Activated CD8-positive, alpha-beta memory T cell treated with anti-CD3 and anti-CD28 coated beads, Interleukin-2, amount 50 U/mL, for 1 hour (primary cell): ENCODE results near the gene TESK2.
A peak's percentile ranks its signal among the peaks of the same experiment; 100 is the strongest.
"Not testable (repeated sequence)": the region's sequence is repeated elsewhere in the genome, so short reads cannot be mapped to it uniquely, and the experiment has no call there.

ENCODE experiments used
- DNase-seq: peaks from one replicate; pipeline ENCODE4 v3.0.0-alpha.2; 2020; ENCODE audit errors: extremely low read depth

Gene TESK2, protein sequence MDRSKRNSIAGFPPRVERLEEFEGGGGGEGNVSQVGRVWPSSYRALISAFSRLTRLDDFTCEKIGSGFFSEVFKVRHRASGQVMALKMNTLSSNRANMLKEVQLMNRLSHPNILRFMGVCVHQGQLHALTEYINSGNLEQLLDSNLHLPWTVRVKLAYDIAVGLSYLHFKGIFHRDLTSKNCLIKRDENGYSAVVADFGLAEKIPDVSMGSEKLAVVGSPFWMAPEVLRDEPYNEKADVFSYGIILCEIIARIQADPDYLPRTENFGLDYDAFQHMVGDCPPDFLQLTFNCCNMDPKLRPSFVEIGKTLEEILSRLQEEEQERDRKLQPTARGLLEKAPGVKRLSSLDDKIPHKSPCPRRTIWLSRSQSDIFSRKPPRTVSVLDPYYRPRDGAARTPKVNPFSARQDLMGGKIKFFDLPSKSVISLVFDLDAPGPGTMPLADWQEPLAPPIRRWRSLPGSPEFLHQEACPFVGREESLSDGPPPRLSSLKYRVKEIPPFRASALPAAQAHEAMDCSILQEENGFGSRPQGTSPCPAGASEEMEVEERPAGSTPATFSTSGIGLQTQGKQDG

DNA sequence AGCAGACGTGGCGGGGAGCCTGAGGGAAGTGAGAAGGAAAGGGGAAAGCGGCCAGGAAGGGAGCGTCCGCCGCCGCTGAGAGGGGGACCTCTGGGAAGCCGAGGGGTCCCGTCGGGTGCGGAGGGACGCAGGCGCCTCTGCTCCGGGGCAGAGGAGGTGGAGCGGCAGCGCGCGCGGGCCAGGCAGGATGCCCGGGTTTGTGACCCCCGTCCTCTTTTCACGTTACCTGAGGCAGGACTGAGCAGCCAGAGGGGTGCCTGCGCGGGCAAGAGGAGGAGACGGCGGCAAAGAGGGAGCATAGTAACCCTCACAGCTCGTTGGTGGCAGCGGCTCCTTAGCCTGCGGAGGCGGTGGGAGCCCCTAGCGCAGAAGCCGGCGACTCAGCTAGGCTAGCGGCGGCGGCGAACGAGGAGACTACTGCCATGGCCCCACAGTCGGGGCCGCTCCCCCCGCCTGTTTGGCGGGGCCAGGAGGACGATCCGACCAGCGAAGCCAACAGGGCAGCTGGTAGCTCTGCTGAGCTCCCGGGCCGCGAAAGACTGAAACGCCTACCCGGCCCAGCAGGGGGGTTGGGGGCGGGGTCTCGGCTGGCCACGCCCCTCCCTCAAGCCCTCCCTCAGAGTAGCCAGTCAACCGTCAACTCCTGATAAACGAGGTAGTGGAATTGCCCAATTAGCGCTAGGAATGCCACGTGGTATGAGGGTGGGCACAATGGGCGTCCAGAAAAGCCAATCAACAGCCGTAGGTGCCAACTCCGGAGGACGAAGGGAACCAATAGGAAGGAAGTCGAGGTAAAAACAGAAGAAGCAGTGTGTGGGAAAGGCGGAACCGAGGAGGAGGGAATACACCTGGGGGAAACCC is at the start of gene TESK2:
TSS of gene TESK2 (minus strand) at position 538 of the 861 bp plus-strand sequence. CDS start 33,378 bp downstream, outside the sequence.
- DNase-seq, result peak; percentile 94

DNA sequence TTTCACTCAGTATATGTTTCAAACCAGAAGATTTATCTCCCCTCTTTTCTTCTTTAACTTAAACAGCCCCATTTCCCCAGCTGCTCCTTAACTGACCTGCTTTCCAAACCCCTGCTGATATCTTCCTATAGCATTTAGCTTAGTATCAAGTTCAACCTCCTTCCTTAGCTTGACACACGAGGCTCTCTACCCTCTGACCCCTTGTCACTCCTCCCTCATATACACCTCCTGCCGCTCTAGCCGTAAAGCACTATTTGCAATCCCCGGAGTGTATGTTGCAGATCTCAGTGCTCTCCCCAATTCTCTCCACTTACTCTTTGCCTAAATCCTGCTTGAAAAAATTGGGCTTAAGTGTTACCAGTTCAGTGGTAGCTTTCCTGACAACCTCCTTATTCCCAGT is 45.9 kb upstream of the TESK2 start:
- DNase-seq, result no peak

DNA sequence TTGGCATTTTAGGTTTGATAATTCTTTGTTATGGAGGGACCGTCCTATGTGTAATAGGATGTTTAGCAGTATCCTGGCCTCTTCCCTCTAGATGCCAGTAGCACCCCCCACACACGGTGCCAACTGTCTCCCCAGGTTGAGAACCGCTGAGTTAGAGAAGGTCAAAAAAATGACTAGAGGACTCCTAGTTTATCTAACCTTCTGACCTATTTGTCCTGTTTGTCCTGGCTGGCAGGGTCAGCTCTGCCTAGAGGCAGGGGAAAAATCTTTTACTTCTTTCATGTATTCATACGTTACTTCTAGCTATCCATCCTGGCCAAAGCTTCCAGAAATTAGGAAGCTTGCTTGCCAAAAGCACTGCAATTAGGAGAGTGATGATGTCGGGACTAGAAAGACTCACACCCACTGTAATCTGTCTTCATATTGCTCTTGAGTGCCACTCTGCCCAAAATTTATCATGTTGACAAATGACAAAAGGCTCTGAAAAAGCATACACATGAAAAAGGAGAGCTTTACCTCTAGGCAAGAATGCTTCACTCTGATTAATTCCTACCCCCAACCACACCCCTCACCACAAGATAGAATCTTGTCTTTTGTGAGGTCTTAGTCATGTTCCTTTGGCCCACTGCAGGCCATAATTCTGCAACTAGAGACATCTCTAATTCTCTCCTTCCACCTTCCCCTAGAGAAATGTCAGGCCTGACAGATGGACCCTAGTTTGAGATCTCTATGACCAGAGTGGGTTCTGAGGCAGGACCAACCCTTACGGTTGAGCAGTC is 45.2 kb upstream of the TESK2 start:
- no peak for DNase-seq

DNA sequence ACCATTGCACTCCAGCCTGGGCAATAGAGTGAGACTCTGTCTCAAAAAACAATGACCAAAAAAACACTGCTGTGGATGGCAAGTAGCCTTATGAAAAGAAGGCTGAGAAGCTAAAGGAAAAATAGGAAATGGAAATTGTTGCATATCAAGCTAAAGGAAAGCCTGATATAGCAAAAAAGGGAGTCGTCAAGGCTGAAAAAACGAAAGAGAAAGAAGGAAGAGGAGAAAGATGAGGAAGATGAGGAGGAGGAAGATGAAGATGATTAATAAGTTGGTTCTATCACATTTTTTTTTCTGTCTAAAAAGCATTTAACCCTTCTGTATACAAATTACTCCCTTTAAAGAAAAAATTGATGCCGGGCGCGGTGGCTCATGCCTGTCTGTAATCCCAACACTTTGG is 40.9 kb upstream of the TESK2 start:
- DNase-seq, result no peak

DNA sequence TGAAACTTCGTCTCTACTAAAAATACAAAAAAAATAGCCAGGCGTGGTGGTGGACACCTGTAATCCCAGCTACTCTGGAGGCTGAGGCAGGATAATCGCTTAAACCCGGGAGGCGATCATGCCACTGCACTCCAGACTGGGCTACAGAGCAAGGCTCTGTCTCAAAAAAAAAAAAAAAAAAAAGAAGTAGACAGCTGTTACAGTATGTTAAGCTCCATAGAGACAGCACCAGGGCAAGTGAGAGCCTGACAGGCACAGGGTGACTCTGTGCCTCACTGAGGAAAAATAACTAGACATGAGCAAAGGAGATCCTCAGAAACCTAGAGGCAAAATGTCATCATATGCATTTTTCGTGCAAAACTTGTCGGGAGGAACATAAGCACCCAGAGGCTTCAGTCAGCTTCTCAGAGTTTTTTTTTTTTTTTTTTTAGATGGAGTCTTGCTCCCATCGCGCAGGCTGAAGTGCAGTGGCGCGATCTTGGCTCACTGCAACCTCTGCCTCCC is 39.7 kb upstream of the TESK2 start:
- DNase-seq, result no peak

DNA sequence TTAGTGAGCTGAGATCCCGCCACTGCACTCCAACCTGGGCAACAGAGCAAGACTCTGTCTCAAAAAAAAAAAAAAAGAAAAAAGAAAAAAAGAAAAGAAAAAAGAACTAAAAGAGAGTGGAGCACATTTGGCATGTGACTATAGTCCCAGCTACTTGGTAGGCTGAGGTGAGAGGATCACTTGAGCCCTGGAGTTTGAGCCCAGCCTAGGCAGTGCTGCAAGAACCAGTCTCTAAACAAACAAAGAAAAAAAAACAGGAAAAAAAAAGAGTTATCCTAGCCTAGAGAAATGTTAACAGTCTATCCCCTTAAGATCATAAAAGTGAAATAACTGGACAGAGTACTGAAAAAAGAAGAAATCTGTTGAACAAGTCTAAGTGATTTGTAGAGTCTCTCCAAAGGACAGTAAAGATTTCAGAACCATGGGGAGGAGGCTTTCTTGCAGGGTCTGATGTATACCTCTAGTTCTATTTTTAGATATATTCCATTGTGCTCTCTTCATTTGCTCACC is 35.2 kb upstream of the TESK2 start:
- no peak for DNase-seq

DNA sequence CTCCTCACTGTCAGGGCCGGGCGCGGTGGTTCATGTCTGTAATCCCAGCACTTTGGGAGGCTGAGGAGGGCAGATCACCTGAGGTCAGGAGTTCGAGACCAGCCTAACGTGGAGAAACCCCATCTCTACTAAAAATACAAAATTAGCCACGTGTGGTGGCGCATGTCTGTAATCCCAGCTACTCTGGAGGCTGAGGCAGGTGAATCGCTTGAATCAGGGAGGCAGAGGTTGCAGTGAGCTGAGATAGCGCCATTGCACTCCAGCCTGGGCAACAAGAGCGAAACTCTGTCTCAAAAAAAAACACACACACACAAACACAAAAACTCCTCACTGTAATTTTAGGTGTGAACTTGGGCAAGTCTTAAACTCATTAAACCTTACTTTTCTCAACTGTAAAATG is 33.0 kb upstream of the TESK2 start:
- DNase-seq, result not testable (repeated sequence)

DNA sequence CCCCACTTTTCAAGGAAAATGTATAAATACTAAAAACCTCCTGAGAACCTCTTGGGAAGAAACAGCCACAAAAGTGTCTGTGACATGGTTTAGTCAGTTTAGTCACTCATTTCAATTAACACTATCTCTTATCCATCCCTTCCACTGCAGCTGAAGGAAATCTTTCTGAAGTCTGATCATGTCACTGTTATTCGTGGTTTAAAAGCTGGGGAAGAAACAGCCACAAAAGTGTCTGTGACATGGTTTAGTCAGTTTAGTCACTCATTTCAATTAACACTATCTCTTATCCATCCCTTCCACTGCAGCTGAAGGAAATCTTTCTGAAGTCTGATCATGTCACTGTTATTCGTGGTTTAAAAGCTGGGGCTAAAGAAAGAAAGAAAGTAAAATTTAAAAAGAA is 32.6 kb upstream of the TESK2 start:
- DNase-seq, result not testable (repeated sequence)

DNA sequence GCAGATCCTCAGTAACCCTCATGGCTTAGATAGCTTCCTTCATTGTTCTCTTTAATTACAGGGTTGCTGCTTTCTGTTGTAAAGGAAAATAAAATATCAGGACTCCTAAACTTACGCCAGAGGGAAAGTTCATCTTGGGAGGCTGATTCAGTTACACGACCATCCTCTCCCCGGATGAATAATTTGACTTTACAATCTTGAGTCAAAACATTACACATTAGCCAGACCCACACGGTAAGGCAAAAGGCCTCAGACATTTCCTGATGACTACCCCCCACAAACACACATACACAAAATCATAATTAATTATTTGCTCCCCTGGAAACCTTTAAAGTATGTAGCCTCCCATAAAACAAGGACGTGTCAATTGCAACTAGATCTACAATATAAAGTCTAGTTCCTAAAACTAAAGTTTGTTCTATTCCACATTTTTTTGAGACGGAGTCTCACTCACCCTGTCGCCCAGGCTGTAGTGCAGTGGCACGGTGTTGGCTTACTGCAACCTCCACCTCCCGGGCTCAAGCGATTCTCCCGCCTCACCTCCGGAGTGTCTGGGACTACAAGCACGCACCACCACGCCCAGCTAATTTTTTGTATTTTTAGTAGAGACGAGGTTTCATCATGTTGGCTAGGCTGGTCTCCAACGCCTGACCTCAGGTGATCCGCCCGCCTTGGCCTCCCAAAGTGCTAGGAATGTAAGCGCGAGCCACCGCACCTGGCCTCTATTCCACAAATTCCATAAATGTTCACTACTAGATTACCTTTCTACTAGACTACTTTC is 31.6 kb upstream of the TESK2 start:
- DNase-seq, result no peak

DNA sequence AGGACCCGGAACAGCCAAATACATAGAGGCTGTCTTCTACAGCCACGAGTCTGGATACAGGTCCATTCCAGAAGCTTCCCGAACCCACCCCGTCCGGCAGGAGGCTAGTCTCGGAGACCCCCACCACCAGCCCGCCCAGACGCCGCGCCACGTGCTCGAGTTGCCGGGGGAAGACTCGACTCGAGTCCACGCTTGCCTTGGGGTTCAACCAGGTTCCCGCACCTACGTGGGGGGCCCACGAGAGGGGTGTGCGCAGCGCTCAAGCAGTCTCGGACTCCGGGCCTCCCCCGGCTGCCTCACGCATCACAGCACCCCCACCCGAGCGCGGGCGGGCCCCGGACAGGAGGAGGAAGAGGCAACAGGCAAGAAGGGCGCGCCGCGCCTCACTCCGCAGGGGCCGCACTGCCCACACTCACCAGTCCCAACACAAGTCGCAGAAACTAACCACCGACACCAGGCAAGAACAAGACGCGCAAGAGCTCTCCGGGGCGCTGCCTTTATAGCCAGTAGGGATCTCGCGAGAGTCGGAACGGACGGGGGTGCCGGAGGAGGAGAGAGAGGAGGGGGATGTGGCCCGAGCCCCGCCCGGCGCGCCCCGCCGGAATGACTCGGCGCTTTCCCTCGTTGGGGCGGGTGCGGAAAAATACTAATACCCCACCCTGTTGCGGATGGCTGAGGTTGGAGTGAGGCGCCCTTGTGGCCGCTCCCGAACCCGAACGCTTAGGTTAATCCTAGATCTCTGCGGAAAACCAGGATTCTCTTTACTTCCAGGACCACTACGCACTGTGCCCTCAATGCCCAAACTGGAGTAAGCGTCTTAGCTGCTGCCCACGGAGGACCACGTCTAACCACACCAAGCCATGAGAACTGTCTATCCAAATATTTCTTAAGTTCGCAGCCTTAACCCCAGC is 30.7 kb upstream of the TESK2 start, which contains the start of gene PRDX1:
TSS of gene PRDX1 (minus strand) at position 472 of the 911 bp plus-strand sequence. CDS start 2,841 bp downstream, outside the sequence.
- peak; percentile 91 for DNase-seq

DNA sequence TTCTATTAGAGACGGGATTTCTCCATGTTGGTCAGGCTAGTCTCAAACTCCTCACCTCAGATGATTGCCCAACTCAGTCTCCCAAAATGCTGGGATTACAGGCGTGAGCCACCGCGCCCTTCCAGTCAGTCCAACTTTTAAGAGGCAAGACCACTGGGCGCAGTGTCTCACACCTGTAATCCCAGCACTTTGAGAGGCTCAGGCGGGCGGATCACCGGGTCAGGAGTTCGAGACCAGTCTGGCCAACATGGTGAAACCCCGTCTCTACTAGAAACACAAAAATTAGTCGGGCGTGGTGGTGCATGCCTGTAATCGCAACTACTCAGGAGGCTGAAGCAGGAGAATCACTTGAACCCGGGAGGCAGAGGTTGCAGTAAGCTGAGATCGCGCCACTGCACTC is 28.8 kb upstream of the TESK2 start:
- DNase-seq, result not testable (repeated sequence)

DNA sequence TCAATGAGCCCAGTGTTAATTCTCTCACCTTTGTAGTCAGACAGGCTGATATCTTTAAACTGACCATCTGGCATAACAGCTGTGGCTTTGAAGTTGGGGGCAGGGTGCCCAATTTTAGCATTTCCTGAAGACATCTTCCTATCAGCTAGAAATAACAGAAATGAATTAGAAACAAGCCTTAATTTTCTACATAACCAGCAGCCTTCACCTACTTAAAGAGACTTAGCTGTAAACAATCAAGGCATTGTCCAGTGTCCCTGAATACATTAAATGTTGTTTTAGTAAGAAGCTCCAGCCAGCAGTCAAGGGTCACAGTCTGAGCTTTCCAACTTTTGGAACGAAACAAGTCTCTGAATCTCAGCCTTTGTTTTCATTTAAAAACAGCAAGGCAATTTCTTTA is 27.9 kb upstream of the TESK2 start:
- no peak for DNase-seq

DNA sequence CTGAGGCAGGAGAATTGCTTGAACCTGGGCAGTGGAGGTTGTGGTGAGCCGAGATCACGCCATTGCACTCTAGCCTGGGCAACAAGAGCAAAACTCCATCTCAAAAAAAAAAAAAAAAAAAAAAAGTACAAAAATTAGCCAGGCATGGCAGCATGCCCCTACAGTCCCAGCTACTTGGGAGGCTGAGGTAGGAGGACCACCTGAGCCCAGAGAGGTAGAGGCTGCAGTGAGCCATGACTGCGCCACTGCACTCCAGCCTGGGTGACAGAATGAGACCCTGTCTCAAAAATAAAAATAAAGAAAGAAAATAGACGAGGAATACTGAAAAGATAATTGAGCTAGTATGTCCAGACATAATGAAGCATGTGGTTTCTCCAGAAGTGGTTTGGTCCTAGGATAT is 27.4 kb upstream of the TESK2 start:
- not testable (repeated sequence) for DNase-seq

DNA sequence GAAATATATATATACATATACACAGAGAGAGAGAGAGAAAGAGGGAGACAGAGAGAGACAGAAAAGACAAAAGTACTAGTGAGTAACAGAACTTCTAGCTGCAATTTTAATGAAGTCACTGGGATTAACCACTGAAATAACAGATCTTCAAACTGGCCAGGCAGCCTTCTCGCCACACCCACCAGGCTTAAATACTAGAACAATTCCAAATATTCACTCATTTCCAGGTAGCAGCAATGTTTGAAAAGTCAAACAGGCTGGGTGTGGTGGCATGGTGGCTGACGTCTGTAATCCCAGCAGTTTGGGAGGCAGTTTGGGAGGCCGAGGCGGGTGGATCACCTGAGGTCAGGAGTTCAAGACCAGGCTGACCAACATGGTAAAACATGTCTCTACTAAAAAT is 25.5 kb upstream of the TESK2 start:
- DNase-seq, result no peak

DNA sequence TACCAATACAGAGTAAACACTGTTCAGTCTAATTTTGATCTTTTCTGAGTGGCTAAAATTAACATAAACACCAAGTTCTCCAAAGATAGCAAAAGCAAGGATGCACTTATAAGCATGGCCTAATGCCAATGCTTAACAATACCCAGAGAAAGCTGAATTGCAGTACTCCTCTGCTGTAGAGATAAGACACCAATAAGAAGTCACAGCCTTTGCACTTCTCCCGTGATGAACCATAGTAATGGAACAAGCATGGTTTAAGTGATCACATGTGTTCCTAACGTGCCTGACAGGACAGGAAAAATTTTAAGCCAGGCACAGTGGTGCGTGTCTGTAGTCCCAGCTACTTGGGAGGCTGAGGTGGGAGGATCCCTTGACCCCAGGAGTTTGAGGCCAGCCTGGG is 25.1 kb upstream of the TESK2 start:
- DNase-seq, result no peak

DNA sequence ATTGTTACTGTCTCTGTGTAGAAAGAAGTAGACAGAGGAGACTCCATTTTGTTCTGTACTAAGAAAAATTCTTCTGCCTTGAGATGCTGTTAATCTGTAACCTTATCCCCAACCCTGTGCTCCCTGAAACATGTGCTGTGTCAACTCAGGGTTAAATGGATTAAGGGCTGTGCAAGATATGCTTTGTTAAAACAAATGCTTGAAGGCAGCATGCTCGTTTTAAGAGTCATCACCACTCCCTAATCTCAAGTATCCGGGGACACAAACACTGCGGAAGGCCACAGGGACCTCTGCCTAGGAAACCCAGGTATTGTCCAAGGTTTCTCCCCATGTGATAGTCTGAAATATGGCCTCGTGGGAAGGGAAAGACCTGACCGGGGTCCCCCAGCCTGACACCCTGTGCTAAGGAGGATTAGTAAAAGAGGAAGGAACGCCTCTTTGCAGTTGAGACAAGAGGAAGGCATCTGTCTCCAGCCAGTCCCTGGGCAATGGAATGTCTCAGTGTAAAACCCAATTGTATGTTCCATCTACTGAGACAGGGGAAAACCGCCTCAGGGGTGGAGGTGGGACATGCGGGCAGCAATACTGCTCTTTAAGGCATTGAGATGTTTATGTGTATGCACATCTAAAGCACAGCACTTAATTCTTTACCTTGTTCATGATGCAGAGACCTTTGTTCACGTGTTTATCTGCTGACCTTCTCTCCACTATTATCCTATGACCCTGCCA is 22.7 kb upstream of the TESK2 start:
- DNase-seq, result not testable (repeated sequence)

DNA sequence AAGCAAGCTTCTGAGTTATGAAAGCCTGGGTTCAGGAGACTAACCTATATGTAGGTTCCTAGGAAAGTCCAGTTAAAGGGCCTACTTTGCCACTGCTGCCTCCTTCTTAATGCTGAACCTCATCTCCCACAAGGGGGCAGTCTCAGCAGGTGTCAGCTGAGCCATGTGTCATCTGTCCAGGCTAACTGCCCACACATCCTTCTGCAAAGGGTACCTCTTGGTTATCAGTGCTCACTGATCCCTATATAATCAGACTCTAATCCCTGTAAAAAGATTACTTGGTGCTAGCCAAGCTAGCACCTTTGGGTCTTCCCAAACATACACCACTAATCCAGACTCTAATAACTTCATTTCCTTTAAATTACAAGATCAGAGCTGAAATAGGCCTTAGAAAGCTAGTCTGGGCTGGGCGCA is 21.7 kb upstream of the TESK2 start:
- DNase-seq, result no peak

DNA sequence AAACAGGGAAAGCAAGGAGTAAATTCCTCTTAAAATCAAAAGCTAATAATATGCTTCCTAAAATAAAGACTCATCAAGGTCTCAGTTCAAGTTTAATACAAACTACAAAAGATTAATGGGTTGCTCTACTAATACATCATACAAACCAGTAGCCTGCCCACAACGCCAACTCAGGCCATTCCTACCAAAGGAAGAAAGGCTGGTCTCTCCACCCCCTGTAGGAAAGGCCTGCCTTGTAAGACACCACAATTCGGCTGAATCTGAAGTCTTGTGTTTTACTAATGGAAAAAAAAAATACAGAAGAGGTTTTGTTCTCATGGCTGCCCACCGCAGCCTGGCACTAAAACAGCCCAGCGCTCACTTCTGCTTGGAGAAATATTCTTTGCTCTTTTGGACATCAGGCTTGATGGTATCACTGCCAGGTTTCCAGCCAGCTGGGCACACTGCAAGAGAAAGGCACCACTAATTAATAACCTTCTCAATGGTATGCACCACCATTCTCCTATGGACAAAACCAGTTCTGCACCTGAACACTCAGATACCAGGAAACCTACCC is 20.1 kb upstream of the TESK2 start:
- DNase-seq, result no peak
